ENCODE data around the gene PUM2. TPM values are rescaled to one million over a fixed set of nuclear protein-coding genes. Genes with fewer than 3 reads are reported as not detected.

The PUM2 gene
- total and polyA plus RNA-seq, 5 donors: 27.5 to 84.5 (median 79.8) TPM

DNA sequence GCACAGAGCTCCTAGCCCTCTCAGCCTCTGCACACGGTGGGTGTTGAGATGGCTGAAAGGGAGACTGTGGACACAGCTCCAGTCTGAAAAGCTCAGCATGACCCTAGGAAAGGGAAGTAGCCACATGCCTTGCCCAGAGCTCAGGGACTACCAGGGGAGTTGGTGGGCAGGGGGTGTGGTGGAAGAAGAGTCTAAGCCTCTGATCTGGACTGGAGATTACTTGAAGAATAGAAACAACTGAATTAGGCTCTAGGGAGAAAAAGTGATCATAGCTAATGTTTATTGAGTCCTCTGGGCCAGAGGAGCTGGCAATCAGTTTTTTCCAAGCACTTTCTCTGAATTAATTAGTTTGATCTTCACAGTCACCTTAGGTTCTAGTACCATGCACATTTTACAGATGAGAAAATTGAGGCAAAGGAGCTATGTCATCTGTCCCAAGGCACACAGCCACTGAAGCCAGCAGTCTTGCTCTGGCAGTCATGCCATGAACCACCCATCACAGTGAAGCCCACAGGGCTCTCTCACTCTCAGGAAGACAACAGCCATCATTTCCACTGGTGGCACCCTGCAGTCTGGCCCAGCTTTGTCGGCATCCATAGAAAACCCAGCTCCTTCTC lies 136.0 kb downstream of the PUM2 start:
- no peak for ATAC-seq
- Histone ChIP-seq H3K27me3 (ENCODE audit: control insufficient read depth, insufficient read depth) (no peaks in the 10 kb centered on the region), H3K4me1 (ENCODE audit: control insufficient read depth, insufficient read depth, low read length) (no peaks in the 10 kb centered on the region), H3K9me3 (ENCODE audit: control insufficient read depth, low read length) (no peaks in the 10 kb centered on the region), H3K27ac (ENCODE audit: low read length) (no peak overlapping the region), H3K4me3 (ENCODE audit: low read length) (no peak overlapping the region)
- WGBS: 77% methylated on average over 2 of the region's 2 CpGs
- intact Hi-C loops (cut with DNase I): no loop called here
- no peak for DNase-seq

DNA sequence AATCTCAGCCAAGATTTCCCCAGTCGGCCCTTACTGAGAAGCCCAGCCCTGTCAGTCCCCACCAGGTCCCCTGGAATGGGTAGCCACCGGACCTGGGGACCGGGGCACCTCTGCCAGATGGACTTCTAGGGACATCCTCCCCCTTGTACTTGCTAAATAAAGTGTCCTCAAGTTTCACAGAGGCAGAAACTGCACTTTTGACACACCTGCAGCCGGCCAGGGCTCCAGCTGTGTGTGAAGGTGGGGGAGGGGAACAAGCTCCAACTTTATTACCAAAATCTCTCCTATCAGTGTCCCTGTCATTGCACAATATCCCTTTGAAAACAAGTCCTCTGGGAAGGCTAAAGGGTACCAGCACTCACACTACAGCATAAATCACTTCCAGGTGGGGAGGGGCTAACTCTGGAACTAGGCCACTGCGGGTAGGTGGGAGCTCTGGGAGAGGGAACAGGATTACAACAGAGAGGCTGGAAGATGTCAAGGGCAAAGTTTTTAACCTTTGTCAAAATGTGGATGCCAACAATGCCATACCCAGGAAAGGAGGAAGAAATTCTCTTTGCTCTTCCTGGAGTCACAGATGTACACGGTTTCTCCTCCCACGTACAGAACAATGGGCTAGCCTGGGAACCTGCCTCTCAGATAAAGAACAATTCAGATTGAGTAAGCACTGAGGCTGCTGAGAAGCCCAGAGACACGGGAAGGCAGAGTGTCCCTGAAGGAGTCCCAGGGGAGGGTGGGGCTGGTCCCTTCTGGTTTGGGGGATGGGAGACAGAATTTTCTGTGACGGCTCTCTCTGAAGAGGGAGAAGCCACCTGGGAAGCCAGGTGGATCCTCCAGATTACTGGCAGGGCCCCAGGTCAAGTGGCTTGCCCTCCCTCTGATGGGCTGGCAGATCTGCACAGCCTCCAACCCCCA lies 136.7 kb downstream of the PUM2 start:
- WGBS: 77% methylated on average over 9 of the region's 9 CpGs
- intact Hi-C loops (cut with DNase I): no loop called here
- no peak overlapping the region for H3K4me3 ChIP-seq (ENCODE audit: low read length)
- H3K27me3 ChIP-seq (ENCODE audit: control insufficient read depth, insufficient read depth): no peaks in the 10 kb centered on the region
- H3K27ac ChIP-seq (ENCODE audit: low read length): no peak overlapping the region
- DNase-seq (no peak), ATAC-seq (no peak)
- no peaks in the 10 kb centered on the region for H3K4me1 ChIP-seq (ENCODE audit: control insufficient read depth, insufficient read depth, low read length)
- no peaks in the 10 kb centered on the region for H3K9me3 ChIP-seq (ENCODE audit: control insufficient read depth, low read length)

DNA sequence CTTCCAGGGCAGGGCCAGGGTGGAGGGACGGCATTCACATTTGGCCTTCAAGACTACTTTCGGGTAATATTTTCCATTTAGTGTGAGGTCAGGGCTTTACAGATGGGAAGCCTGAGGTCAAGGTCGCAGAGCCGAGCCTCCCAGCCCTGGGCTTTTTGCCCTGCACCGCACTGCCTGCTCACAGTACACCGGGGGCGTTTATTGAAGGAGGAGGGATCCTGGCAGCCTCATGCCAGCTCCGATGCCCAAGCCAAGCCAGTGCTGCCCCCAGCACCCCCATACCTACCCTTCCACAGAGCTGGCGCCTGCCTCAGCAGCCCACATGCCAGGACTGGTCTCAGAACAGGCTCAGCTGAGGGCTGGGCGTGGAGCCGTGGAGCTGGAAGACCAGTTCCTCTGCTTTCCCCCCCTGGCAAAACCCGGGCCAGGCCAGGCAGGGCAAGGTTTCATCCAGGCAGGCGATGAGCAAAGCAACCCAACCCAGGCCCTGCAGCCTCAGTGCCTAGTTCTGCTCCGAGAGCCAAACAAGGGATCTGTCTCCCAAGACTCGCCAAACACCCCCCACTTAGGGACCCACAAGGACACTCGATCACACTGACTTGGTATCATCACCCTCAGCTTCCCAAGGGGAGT lies 137.7 kb downstream of the PUM2 start:
- peak; percentile 7 to 84 for ATAC-seq
- no peak overlapping the region for H3K4me3 ChIP-seq (ENCODE audit: low read length)
- no peaks in the 10 kb centered on the region for H3K27me3 ChIP-seq (ENCODE audit: control insufficient read depth, insufficient read depth)
- 71% methylated on average over 16 of the region's 16 CpGs for WGBS
- intact Hi-C loops (cut with DNase I): no loop called here
- DNase-seq: peak in 2 of 3 donors; percentile 56 to 61
- no peaks in the 10 kb centered on the region for H3K9me3 ChIP-seq (ENCODE audit: control insufficient read depth, low read length)
- H3K27ac ChIP-seq (ENCODE audit: low read length): no peak overlapping the region
- no peaks in the 10 kb centered on the region for H3K4me1 ChIP-seq (ENCODE audit: control insufficient read depth, insufficient read depth, low read length)

DNA sequence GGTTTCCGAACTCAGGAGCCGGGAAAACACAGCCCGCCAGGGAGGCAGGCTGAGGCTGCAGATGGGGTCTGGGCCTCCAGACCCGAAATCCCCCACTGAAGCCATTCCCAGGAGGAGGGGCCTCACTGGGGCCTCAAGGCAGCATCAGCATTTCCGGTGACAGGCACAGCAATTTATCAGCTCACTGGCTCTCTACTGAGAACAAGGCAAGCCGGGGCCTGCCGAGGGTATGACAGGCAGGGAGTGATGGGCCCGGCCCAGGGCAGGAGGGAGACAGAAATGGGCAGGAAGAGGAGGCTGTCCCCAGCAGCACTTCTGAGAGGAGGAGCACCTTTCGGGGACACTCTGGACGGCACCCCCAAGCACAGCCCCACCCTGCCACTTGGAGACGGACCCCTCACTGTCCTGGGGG lies 138.2 kb downstream of the PUM2 start:
- H3K27ac ChIP-seq (ENCODE audit: low read length): no peak overlapping the region
- ATAC-seq: peak in 1 of 2 donors; percentile 78
- H3K4me3 ChIP-seq (ENCODE audit: low read length): no peak overlapping the region
- H3K9me3 ChIP-seq (ENCODE audit: control insufficient read depth, low read length): no peaks in the 10 kb centered on the region
- H3K4me1 ChIP-seq (ENCODE audit: control insufficient read depth, insufficient read depth, low read length): no peaks in the 10 kb centered on the region
- no peaks in the 10 kb centered on the region for H3K27me3 ChIP-seq (ENCODE audit: control insufficient read depth, insufficient read depth)
- intact Hi-C loops (cut with DNase I): no loop called here
- peak in 1 of 3 donors; percentile 48 for DNase-seq
- 44% methylated on average over 11 of the region's 11 CpGs for WGBS

DNA sequence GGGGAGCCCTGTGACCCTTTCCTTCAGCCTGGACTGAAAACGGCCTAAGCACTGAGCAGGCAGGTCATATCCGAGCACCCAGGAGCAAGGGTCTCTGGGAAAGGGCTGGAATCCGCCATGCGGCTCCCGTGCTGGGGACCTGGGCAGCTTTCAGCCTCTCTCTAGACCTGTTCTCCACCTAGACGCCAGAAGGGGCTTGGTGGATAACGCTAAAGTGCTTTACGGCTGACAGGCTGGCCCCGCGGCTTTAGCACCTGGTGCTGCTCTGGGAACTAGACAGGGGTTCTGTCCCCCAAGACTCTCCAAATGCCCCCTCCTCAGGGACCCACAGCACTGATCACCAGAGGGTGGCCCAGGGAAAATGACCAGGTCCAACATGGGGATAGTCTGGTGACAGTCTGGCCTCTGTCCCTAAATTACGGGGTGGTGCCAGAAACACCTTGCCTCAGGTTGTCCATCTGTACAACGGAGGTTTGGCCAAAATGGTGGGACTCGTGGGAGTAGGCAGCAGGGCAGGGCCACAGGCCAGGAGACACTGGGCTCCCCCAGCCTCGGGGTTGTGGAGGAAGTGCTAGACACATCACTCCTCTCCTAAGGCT lies 138.7 kb downstream of the PUM2 start:
- no peaks in the 10 kb centered on the region for H3K4me1 ChIP-seq (ENCODE audit: control insufficient read depth, insufficient read depth, low read length)
- WGBS: 80% methylated on average over 14 of the region's 14 CpGs
- no peak overlapping the region for H3K27ac ChIP-seq (ENCODE audit: low read length)
- H3K9me3 ChIP-seq (ENCODE audit: control insufficient read depth, low read length): no peaks in the 10 kb centered on the region
- ATAC-seq (no peak), DNase-seq (no peak)
- H3K27me3 ChIP-seq (ENCODE audit: control insufficient read depth, insufficient read depth): no peaks in the 10 kb centered on the region
- intact Hi-C loops (cut with DNase I): no loop called here
- H3K4me3 ChIP-seq (ENCODE audit: low read length): no peak overlapping the region

DNA sequence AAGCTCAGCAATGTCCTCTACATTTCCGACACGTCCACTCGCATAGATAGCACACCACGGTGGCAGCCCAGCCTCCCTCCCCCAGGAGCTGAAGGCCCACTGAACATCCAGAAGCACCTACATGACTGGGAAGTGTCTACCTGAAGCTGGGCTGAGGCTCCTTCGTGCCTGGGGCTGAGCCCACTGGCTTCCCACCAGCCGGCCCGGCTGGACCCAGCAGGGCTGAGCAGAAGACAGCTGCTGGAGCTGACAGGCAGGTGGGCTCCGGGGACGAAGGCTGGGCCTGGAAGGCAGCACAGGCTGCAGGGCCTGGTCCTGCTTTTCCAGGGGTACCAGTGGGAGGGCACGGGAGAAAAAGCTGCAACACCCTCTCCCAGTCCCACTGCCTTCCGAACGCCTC lies 139.2 kb downstream of the PUM2 start:
- 85% methylated on average over 12 of the region's 12 CpGs for WGBS
- intact Hi-C loops (cut with DNase I): no loop called here

DNA sequence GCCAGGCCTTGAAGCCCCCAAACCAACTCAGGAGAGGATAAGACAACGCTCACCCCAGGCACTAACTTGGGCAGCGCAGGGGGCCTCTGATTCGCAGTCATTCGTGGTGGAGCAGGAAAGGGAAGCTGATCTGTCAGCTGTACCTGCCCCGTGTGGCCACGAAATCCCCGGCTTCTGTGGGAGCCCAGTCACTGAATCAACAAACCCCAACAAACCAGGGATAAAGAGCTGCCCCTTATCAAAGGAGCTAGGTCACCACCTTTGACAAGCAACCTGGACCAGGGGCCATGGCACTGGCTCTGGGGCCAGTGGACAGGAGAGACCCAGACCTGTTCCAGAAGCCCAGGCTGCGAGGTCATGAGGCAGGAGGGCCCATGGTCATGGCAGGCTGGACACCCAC lies 140.2 kb downstream of the PUM2 start:
- WGBS: 87% methylated on average over 8 of the region's 8 CpGs
- Histone ChIP-seq H3K4me3 (ENCODE audit: low read length) (no peak overlapping the region), H3K27ac (ENCODE audit: low read length) (no peak overlapping the region), H3K9me3 (ENCODE audit: control insufficient read depth, low read length) (no peaks in the 10 kb centered on the region), H3K27me3 (ENCODE audit: control insufficient read depth, insufficient read depth) (no peaks in the 10 kb centered on the region), H3K4me1 (ENCODE audit: control insufficient read depth, insufficient read depth, low read length) (no peaks in the 10 kb centered on the region)
- DNase-seq (no peak), ATAC-seq (no peak)
- intact Hi-C loops (cut with DNase I): no loop called here

More for the DNA sequence above, 139.2 kb downstream of the PUM2 start:
- no peak overlapping the region for H3K4me3 ChIP-seq (ENCODE audit: low read length)
- no peak overlapping the region for H3K27ac ChIP-seq (ENCODE audit: low read length)
- no peak for ATAC-seq
- DNase-seq: no peak
- H3K9me3 ChIP-seq (ENCODE audit: control insufficient read depth, low read length): no peaks in the 10 kb centered on the region
- H3K4me1 ChIP-seq (ENCODE audit: control insufficient read depth, insufficient read depth, low read length): no peaks in the 10 kb centered on the region
- H3K27me3 ChIP-seq (ENCODE audit: control insufficient read depth, insufficient read depth): no peaks in the 10 kb centered on the region

DNA sequence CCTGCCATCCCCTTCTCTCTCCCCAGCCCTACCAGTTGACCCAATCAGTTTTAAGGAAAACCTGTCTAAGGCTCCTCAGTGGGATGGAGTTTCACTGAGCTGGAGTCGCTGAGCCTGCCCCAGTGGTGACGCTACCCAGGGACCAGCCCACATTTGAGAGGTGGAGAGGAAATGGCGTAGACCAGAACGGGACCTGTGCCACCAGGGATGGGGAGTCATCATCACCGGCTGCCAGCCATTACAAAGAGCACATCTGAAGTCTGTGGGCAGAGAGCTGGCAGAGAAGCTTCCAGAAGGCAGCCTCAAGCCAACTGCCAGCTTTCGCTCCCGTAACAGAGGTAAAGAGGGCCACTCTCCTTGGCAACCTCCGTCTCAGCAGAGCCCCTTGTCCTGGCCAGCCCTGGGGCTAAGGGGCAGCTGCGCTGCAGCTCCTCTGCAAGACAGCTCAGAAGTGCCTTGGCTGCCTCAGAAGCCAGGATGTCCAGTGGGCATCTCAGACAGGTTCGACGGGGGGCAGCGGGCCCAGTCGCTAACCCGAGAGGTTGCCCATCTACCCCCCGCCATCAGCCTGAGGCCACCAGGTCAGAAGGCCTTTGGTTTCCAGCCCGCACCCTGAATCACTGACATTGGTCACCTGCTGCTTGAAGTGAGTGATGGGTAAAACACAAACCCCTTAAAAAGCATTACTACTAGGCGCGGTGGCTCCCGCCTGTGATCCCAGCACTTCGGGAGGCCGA lies 141.1 kb downstream of the PUM2 start:
- no peak overlapping the region for H3K27ac ChIP-seq (ENCODE audit: low read length)
- H3K9me3 ChIP-seq (ENCODE audit: control insufficient read depth, low read length): no peaks in the 10 kb centered on the region
- ATAC-seq (no peak), DNase-seq (no peak)
- no peaks in the 10 kb centered on the region for H3K4me1 ChIP-seq (ENCODE audit: control insufficient read depth, insufficient read depth, low read length)
- H3K4me3 ChIP-seq (ENCODE audit: low read length): no peak overlapping the region
- intact Hi-C loops (cut with DNase I): no loop called here
- 92% methylated on average over 21 of the region's 21 CpGs for WGBS
- H3K27me3 ChIP-seq (ENCODE audit: control insufficient read depth, insufficient read depth): no peaks in the 10 kb centered on the region

DNA sequence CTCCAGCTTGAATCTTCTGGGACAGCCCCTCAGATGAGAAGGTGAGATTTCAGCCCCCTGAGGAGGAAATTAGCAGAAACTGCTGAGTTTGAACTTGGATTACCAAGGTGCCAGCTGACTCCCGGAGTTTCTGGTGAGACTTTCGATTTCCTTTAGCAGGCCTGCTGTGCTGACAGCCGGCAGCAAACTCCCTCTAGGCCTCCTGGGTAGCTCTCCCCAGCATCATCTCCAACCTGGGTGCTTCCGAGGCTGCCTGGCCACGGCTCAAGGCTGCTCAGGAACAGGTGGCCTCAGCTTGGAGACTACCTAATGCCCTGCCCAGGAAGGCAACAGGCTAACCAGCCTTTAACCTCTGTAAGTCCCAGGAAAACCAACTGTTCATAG lies 142.2 kb downstream of the PUM2 start:
- H3K27ac ChIP-seq (ENCODE audit: low read length): no peak overlapping the region

DNA sequence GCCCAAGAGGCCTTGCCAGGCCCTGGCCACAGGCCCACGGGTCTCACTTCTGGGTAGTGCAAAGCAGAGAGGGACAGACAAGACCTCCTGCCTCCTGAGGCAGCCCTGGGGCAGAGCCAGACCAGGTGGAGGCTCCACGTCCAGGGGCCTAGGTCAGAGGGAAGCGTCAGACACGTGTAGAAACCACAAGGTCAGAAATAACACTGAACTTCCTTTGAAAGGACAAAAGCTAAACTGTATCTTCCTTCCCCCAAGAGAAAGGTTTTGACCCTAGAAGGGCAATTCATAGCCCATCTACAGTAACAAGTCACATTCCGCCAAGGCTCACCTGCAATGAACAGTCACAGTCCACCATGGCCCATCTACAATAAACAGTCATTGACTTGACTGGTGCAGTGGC lies 143.6 kb downstream of the PUM2 start:
- Histone ChIP-seq H3K4me3 (ENCODE audit: low read length) (no peak overlapping the region), H3K27me3 (ENCODE audit: control insufficient read depth, insufficient read depth) (no peaks in the 10 kb centered on the region), H3K27ac (ENCODE audit: low read length) (no peak overlapping the region), H3K9me3 (ENCODE audit: control insufficient read depth, low read length) (no peaks in the 10 kb centered on the region), H3K4me1 (ENCODE audit: control insufficient read depth, insufficient read depth, low read length) (no peaks in the 10 kb centered on the region)
- DNase-seq: peak in 2 of 3 donors; percentile 31 to 38
- ATAC-seq: no peak
- WGBS: 77% methylated on average over 5 of the region's 5 CpGs
- intact Hi-C loops (cut with DNase I): no loop called here

More for the DNA sequence above, 142.2 kb downstream of the PUM2 start:
- DNase-seq (no peak), ATAC-seq (no peak)
- no peaks in the 10 kb centered on the region for H3K9me3 ChIP-seq (ENCODE audit: control insufficient read depth, low read length)
- no peaks in the 10 kb centered on the region for H3K27me3 ChIP-seq (ENCODE audit: control insufficient read depth, insufficient read depth)
- no peak overlapping the region for H3K4me3 ChIP-seq (ENCODE audit: low read length)
- 59% methylated on average over 5 of the region's 5 CpGs for WGBS
- no peaks in the 10 kb centered on the region for H3K4me1 ChIP-seq (ENCODE audit: control insufficient read depth, insufficient read depth, low read length)
- intact Hi-C loops (cut with DNase I): no loop called here
